GM12874 (cell line): Measurements from ENCODE around the gene EYS.

Source experiments
- CTCF ChIP-seq: IDR thresholded peaks from 2 replicates; pipeline ENCODE4 v1.5.1; 2011; ENCODE audit warnings: low read depth, mild to moderate bottlenecking, control low read depth, low read length, moderate library complexity; ENCODE audit not compliant: insufficient read depth

EYS gene

GRCh38 chr6:65631711-65632110, 75.3 kb downstream of the EYS start:
- no peak for TF ChIP-seq CTCF

GRCh38 chr6:65627015-65627414, 80.0 kb downstream of the EYS start:
- TF ChIP-seq CTCF = no peak

- no peak for TF ChIP-seq CTCF
These were observed 83.5 kb downstream of the EYS start for GRCh38 chr6:65623566-65623965.

- no peak for TF ChIP-seq CTCF
These were observed 96.3 kb downstream of the EYS start for GRCh38 chr6:65610746-65611145.

GRCh38 chr6:65595540-65595939, 111.5 kb downstream of the EYS start:
- TF ChIP-seq CTCF = no peak

- no peak for TF ChIP-seq CTCF
These were observed 136.7 kb downstream of the EYS start for GRCh38 chr6:65570340-65570739.

GRCh38 chr6:65569505-65569904, 137.5 kb downstream of the EYS start:
- TF ChIP-seq CTCF = no peak

GRCh38 chr6:65566117-65566516, 140.9 kb downstream of the EYS start:
- TF ChIP-seq CTCF = no peak
